ENCODE results near the gene PTCRA. TPM values are rescaled to one million over a fixed set of nuclear protein-coding genes. Genes with fewer than 3 reads are reported as not detected.

The PTCRA gene, protein sequence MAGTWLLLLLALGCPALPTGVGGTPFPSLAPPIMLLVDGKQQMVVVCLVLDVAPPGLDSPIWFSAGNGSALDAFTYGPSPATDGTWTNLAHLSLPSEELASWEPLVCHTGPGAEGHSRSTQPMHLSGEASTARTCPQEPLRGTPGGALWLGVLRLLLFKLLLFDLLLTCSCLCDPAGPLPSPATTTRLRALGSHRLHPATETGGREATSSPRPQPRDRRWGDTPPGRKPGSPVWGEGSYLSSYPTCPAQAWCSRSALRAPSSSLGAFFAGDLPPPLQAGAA
- total RNA-seq (2021; ENCODE audit: unreplicated experiment): not detected
- polyA plus RNA-seq (2012): 0.10 TPM in 1 of 2 replicates, not detected in the other
- percentile 7 among the genes with signal in this experiment for Bru-seq, nascent RNA
- BruChase-seq, experiment 1, labeled RNA remaining after a 6-hour chase: not detected
- BruChase-seq, experiment 2, labeled RNA remaining after a 2-hour chase: percentile 11 among the genes with signal in this experiment
- long read RNA-seq: 0 reads

DNA sequence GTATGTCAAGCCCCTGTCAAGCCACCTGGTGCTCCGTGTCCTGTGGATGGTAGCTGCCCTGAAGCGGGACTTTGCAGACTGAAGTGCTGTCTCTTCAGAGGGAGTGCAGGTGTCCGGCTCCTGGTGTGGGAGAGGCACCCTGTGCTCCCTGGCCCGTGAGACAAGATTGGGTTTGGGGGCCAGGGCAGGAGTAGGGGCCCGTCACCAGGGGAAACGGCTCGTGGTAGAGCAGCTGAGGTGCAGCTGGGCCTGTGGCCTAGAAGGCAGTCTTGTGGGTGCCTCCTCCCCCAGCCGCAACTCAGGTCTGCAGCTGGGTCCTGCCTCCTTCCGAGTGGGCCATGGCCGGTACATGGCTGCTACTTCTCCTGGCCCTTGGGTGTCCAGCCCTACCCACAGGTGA is at the start of gene PTCRA:
PTCRA (plus strand) TSS at position 322 of the 400 bp plus-strand sequence; CDS start at position 339, 17 bp downstream.
- Histone ChIP-seq H3K9ac (ENCODE audit: low read length) (no peak within 1 kb of the TSS), H2AFZ (ENCODE audit: low read depth, low read length, poor library complexity, severe bottlenecking) (no peak within 1 kb of the TSS), H3K4me2 (ENCODE audit: low read length) (no peak within 1 kb of the TSS), H3K79me2 (ENCODE audit: insufficient read depth, low read length) (no peaks in the 10 kb centered on the region), H3K27me3 (ENCODE audit: insufficient read depth, low read length) (no peaks in the 10 kb centered on the region), H3K9me2 (ENCODE audit: insufficient read depth) (no peaks in the 10 kb centered on the region), H3K4me1 (ENCODE audit: control insufficient read depth in 1 of 2, insufficient read depth in 2 of 2, low read length in 2 of 2) (no peaks in the 10 kb centered on the region; a peak in 1 of 4 replicates), H3K9me3 (ENCODE audit: control insufficient read depth in 1 of 2, insufficient read depth in 1 of 2, low read depth in 1 of 2, low read length in 2 of 2) (no peaks in the 10 kb centered on the region), H3K27ac (ENCODE audit: low read depth, low read length) (no peak within 1 kb of the TSS), H3K36me3 (ENCODE audit: control insufficient read depth in 1 of 2, insufficient read depth in 2 of 2, low read length in 2 of 2) (no peaks in the 10 kb centered on the region), H3K4me3 (replicated peaks in 1 of 2; ENCODE audit: low read depth in 1 of 2, low read length in 2 of 2) (no peak within 1 kb of the TSS), H4K20me1 (ENCODE audit: insufficient read depth) (no peaks in the 10 kb centered on the region)
- POLR2A ChIA-PET: no interaction called here
- CTCF ChIA-PET: no interaction called here
- RAD21 ChIA-PET (ENCODE audit: low non-redundant PET in 1 of 2, low total read pairs in 2 of 2, uncharacterized antibody in 2 of 2, unreplicated experiment in 2 of 2): no interaction called here
- intact Hi-C loops (cut with micrococcal nuclease): no loop called here
- TF ChIP-seq, protein P1, sequence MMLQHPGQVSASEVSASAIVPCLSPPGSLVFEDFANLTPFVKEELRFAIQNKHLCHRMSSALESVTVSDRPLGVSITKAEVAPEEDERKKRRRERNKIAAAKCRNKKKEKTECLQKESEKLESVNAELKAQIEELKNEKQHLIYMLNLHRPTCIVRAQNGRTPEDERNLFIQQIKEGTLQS (IDR thresholded peaks at IDR 0.05): no peak
- TF ChIP-seq RAD21 (IDR thresholded peaks at IDR 0.05; ENCODE audit: low read depth): no peak
- no peak for TF ChIP-seq POLR2AphosphoS5 (IDR thresholded peaks at IDR 0.05; ENCODE audit: low read depth, low read length)
- TF ChIP-seq, protein P2, sequence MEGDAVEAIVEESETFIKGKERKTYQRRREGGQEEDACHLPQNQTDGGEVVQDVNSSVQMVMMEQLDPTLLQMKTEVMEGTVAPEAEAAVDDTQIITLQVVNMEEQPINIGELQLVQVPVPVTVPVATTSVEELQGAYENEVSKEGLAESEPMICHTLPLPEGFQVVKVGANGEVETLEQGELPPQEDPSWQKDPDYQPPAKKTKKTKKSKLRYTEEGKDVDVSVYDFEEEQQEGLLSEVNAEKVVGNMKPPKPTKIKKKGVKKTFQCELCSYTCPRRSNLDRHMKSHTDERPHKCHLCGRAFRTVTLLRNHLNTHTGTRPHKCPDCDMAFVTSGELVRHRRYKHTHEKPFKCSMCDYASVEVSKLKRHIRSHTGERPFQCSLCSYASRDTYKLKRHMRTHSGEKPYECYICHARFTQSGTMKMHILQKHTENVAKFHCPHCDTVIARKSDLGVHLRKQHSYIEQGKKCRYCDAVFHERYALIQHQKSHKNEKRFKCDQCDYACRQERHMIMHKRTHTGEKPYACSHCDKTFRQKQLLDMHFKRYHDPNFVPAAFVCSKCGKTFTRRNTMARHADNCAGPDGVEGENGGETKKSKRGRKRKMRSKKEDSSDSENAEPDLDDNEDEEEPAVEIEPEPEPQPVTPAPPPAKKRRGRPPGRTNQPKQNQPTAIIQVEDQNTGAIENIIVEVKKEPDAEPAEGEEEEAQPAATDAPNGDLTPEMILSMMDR (IDR thresholded peaks at IDR 0.05 in 2 of 3, conservative IDR thresholded peaks at IDR 0.05 in 1 of 3; ENCODE audit: borderline replicate concordance in 1 of 3, insufficient read depth in 1 of 3, low read depth in 2 of 3, low read length in 2 of 3): no peak
- TF ChIP-seq POLR2A (IDR thresholded peaks at IDR 0.05; ENCODE audit: borderline replicate concordance, extremely low read depth, insufficient read depth, insufficient read length): no peak
- no peak for TF ChIP-seq YY1 (IDR thresholded peaks at IDR 0.05; ENCODE audit: extremely low read depth, insufficient replicate concordance, low read depth, low read length)
- no peak for TF ChIP-seq SIN3A (IDR thresholded peaks at IDR 0.05; ENCODE audit: low read depth)
- TF ChIP-seq EZH2 (IDR thresholded peaks at IDR 0.05): no peak
- no peak for TF ChIP-seq CBX3 (IDR thresholded peaks at IDR 0.05; ENCODE audit: low read depth)
- TF ChIP-seq CEBPB (IDR thresholded peaks at IDR 0.05; ENCODE audit: low read depth): no peak
- ATAC-seq (no peak), DNase-seq (ENCODE audit: low read depth, low spot score) (no peak)
- BruUV-seq (replicated peaks): no TSS peak
